ENCODE measurements around the gene KDM2B. TPM values are rescaled to one million over a fixed set of nuclear protein-coding genes. Genes with fewer than 3 reads are reported as not detected.

KDM2B gene
- total RNA-seq, 1 experiment from 2014 or later: 24.7 TPM

DNA sequence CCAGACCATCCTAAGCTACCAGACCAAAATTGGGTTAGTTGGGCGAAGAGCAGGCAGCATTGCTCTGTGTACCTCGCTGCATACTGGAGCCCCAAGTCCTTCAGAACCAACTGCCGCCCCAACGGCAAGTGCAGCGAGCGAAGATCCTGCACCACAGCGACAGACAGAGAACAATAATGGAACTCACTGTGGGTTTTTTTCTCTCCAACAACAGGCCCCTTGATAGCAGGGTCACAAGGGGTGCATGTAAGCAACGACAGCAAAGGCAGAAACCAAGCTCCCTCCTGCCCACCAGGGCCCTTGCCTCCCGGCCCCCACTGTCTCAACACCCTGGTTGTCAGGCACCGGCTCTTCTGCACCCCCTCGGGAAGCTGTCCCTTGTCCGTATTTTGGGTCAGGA, 141.9 kb downstream of the KDM2B start:
- H3K9me3 Mint-ChIP-seq (ENCODE audit: low read depth, unreplicated experiment): peaks cover 7% of the 10 kb centered on the region
- H3K27ac Mint-ChIP-seq (ENCODE audit: unreplicated experiment): no peak overlapping the region
- DNase-seq: no peak
- H3K36me3 Mint-ChIP-seq (ENCODE audit: insufficient read depth, unreplicated experiment): peaks cover 60% of the 10 kb centered on the region
- no peak overlapping the region for H3K4me3 Mint-ChIP-seq (ENCODE audit: low read depth, unreplicated experiment)
- H3K27me3 Mint-ChIP-seq (ENCODE audit: unreplicated experiment): no peaks in the 10 kb centered on the region
- no peak for TF ChIP-seq CTCF (IDR thresholded peaks at IDR 0.05; ENCODE audit: unreplicated experiment)
- CTCF ChIA-PET: no interaction called here
- H3K4me1 Mint-ChIP-seq (ENCODE audit: low read depth, unreplicated experiment): no peaks in the 10 kb centered on the region
- intact Hi-C loops (cut with micrococcal nuclease; ENCODE audit: unreplicated experiment): no loop called here
- no TSS peak for BruUV-seq (replicated peaks)

DNA sequence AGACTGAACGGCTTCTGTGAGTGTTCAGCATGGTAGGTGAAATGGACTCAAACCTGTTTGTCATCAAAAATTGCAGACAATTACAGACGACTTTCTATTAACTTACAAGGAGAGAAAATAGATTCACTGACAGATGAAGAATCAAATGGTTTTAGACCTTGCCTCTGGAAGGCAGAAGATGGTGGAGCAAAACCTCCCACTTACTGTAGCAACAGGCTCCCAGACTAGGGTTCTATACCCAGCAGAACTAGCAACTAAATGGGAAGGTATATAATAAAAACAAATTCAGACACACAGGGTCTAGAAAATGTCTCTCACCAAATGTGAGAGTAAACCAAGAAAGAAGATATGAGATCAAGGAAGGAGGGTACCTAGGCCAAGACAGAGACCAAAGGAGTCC, 144.1 kb downstream of the KDM2B start:
- intact Hi-C loops (cut with micrococcal nuclease; ENCODE audit: unreplicated experiment): no loop called here
- Mint-ChIP-seq H3K36me3 (ENCODE audit: insufficient read depth, unreplicated experiment) (peaks cover 68% of the 10 kb centered on the region), H3K4me1 (ENCODE audit: low read depth, unreplicated experiment) (no peaks in the 10 kb centered on the region), H3K27ac (ENCODE audit: unreplicated experiment) (peak overlapping the region; percentile 2), H3K4me3 (ENCODE audit: low read depth, unreplicated experiment) (no peak overlapping the region), H3K27me3 (ENCODE audit: unreplicated experiment) (no peaks in the 10 kb centered on the region), H3K9me3 (ENCODE audit: low read depth, unreplicated experiment) (peaks cover 7% of the 10 kb centered on the region)
- DNase-seq: no peak
- no TSS peak for BruUV-seq (replicated peaks)
- CTCF ChIA-PET: interaction anchor here (1.2 kb wide), 1 partner anchor 372 kb away, joined by 4 read pairs; no protein-coding TSS in a partner anchor
- no peak for TF ChIP-seq CTCF (IDR thresholded peaks at IDR 0.05; ENCODE audit: unreplicated experiment)

- H3K9me3 Mint-ChIP-seq (ENCODE audit: low read depth, unreplicated experiment): peaks cover 7% of the 10 kb centered on the region
- no peak for TF ChIP-seq CTCF (IDR thresholded peaks at IDR 0.05; ENCODE audit: unreplicated experiment)
- CTCF ChIA-PET: interaction anchor here (1.6 kb wide), 1 partner anchor 10 kb away, joined by 5 read pairs; no protein-coding TSS in a partner anchor
- DNase-seq: no peak
- no peaks in the 10 kb centered on the region for H3K27me3 Mint-ChIP-seq (ENCODE audit: unreplicated experiment)
- no peak overlapping the region for H3K4me3 Mint-ChIP-seq (ENCODE audit: low read depth, unreplicated experiment)
- BruUV-seq (replicated peaks): no TSS peak
- no peaks in the 10 kb centered on the region for H3K4me1 Mint-ChIP-seq (ENCODE audit: low read depth, unreplicated experiment)
- intact Hi-C loops (cut with micrococcal nuclease; ENCODE audit: unreplicated experiment): no loop called here
- H3K27ac Mint-ChIP-seq (ENCODE audit: unreplicated experiment): no peak overlapping the region
- H3K36me3 Mint-ChIP-seq (ENCODE audit: insufficient read depth, unreplicated experiment): peaks cover 73% of the 10 kb centered on the region
These were observed 147.9 kb downstream of the KDM2B start for GRCh38 chr12:121432740-121433480.

GRCh38 chr12:121430833-121431415, 149.9 kb downstream of the KDM2B start:
- no peak for DNase-seq
- intact Hi-C loops (cut with micrococcal nuclease; ENCODE audit: unreplicated experiment): no loop called here
- Mint-ChIP-seq H3K4me1 (ENCODE audit: low read depth, unreplicated experiment) (no peaks in the 10 kb centered on the region), H3K36me3 (ENCODE audit: insufficient read depth, unreplicated experiment) (peaks cover 93% of the 10 kb centered on the region), H3K9me3 (ENCODE audit: low read depth, unreplicated experiment) (no peaks in the 10 kb centered on the region), H3K27me3 (ENCODE audit: unreplicated experiment) (no peaks in the 10 kb centered on the region), H3K27ac (ENCODE audit: unreplicated experiment) (no peak overlapping the region), H3K4me3 (ENCODE audit: low read depth, unreplicated experiment) (no peak overlapping the region)
- CTCF ChIA-PET: interaction anchor here (0.7 kb wide), 1 partner anchor 11 kb away, joined by 4 read pairs; no protein-coding TSS in a partner anchor
- no TSS peak for BruUV-seq (replicated peaks)
- TF ChIP-seq CTCF (IDR thresholded peaks at IDR 0.05; ENCODE audit: unreplicated experiment): no peak
